ENCODE data around the gene HRCT1.

HRCT1 gene

DNA sequence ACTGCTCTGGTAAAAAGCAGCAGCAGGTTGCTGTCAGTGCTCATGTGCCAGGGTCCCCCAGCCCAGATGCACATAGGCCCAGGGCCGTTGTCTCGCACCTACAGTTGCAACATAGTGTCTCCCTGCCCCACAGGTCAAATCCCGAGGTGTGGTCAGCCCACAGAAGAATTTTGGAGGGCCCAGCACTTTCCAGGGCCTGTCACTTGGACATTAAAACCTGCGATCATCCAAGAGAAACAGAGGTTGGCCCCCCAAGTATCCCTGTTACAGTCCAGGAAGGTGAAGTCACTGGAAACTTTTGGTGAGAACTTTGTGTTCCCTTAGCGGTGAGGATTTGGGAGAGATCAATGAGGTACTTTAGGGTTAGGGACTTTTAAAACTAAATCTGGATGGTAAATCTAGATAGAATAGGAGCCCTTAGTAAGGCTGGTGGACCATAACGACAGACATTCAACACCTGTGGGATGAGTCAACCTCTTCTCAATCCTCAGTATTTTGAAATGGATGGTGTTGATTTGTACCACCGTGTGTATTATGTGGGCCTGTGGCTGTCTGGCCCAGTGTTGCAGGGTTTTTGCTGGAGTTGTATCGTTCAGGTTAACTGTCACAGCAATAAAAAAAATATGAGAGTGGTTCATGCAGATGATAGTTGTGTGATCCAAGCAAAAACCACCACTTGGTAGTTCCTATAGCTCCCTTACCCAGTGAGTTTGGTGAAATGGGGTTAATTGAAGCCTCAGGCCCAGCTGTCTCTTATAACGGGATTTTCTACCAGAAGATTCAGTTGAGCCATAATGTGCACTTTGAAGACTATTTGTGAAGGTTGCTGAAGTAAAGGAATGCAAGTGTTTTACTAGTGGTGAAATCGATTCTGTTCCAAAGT, 32.7 kb downstream of the HRCT1 start:
- H3K4me3 ChIP-seq (ENCODE audit: low read depth, low read length) = no peak overlapping the region
- no peak for DNase-seq (ENCODE audit: low read depth)
- in situ Hi-C loops (cut with HindIII; ENCODE audit: low sequenced_read_pairs) = no loop called here
- TF ChIP-seq, protein P1, sequence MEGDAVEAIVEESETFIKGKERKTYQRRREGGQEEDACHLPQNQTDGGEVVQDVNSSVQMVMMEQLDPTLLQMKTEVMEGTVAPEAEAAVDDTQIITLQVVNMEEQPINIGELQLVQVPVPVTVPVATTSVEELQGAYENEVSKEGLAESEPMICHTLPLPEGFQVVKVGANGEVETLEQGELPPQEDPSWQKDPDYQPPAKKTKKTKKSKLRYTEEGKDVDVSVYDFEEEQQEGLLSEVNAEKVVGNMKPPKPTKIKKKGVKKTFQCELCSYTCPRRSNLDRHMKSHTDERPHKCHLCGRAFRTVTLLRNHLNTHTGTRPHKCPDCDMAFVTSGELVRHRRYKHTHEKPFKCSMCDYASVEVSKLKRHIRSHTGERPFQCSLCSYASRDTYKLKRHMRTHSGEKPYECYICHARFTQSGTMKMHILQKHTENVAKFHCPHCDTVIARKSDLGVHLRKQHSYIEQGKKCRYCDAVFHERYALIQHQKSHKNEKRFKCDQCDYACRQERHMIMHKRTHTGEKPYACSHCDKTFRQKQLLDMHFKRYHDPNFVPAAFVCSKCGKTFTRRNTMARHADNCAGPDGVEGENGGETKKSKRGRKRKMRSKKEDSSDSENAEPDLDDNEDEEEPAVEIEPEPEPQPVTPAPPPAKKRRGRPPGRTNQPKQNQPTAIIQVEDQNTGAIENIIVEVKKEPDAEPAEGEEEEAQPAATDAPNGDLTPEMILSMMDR (IDR thresholded peaks at IDR 0.05; ENCODE audit: low read depth, low read length, missing control alignments) = no peak

DNA sequence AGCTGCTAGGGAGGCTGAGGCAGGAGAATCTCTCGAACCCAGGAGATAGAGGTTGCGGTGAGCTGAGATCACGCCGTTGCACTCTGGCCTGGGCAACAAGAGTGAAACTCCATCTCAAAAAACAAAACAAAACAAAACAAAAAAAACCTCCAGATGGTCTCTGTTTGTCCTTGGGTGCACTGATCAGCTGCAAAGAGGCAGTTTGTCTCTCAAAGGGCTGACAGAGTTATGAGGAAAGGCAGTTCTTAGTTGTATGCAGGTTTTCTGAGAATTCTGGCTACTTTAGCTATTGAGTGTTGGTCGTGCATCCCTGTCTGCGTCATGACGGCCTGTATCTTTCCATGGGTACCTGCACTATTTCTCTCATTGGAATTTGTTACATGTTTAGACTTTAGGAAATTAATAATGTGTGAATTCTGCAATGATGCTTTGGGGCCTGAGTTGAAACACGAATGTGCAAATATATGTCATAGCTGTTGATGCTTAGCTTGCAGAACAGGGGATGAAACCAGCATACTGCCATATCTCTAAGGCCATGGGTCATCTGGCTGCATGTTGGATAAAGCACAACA, 33.8 kb downstream of the HRCT1 start:
- H3K4me3 ChIP-seq (ENCODE audit: low read depth, low read length) = no peak overlapping the region
- TF ChIP-seq, protein P1 (IDR thresholded peaks at IDR 0.05; ENCODE audit: low read depth, low read length, missing control alignments) = no peak
- no peak for DNase-seq (ENCODE audit: low read depth)
- in situ Hi-C loops (cut with HindIII; ENCODE audit: low sequenced_read_pairs) = no loop called here

DNA sequence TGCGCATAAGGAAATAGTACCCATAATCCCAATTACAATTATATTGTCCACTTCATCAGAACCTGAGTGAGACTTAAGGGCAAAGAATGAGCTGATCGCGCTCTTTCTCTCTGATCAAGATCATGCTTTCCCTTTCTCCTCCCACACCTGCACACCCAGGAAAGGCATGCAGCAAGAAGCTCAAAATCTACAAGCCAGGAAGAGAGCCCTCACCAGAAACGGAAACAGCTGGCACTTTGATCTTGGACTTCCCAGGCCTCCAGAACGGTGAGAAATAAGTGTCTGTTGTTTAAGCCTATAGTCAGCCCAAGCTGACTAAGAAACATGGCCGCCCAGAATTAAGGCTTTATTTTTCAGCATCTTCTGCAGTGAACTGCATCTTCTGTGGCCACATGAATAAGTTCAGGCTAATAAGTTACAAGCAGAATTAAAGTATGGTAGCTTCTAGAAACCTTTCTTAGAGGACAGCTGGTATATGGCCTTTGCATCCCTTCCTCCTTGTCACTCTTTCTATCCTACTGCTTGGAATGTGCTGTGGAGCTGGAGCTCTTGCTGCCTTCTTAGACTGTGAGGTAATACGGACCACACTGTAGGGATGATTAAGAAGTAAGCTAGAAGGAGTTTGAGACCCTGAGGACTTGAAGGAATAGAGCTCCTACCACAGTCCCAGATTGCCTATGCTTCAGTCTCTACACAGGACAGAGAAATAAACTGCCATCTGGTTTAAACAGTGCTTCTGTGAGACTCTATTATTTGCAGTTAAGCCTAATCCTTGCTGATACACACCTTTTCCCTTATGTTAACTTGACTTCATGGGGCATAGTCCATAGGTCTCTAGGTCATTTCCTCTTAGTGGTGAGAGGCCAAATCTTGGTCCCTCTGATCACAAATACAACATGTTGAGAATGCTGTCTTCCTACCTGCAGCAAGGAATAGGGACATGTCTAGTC, 34.7 kb downstream of the HRCT1 start:
- DNase-seq (ENCODE audit: low read depth) = no peak
- TF ChIP-seq, protein P1 (IDR thresholded peaks at IDR 0.05; ENCODE audit: low read depth, low read length, missing control alignments) = no peak
- no peak overlapping the region for H3K4me3 ChIP-seq (ENCODE audit: low read depth, low read length)
- in situ Hi-C loops (cut with HindIII; ENCODE audit: low sequenced_read_pairs) = no loop called here

DNA sequence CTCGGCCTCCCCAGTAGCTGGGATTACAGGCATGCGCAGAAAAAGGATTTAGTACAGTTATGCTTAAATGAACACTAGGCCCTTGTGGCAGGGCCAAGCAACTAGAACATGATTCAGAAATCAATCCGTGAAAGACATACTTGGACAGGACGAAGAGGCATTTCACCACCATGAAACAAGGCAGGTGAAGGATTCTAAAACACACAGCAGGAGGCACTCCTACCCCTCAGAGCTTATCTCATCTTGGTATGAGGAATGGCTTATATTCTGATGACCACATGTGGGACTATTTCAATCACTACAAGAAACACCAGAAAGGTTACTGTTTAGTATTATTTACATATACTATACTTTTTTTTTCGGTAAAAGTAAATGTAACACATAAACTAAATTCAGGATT, 36.3 kb downstream of the HRCT1 start:
- no peak for DNase-seq (ENCODE audit: low read depth)
- in situ Hi-C loops (cut with HindIII; ENCODE audit: low sequenced_read_pairs) = no loop called here
- H3K4me3 ChIP-seq (ENCODE audit: low read depth, low read length) = no peak overlapping the region
- TF ChIP-seq, protein P1 (IDR thresholded peaks at IDR 0.05; ENCODE audit: low read depth, low read length, missing control alignments) = no peak

DNA sequence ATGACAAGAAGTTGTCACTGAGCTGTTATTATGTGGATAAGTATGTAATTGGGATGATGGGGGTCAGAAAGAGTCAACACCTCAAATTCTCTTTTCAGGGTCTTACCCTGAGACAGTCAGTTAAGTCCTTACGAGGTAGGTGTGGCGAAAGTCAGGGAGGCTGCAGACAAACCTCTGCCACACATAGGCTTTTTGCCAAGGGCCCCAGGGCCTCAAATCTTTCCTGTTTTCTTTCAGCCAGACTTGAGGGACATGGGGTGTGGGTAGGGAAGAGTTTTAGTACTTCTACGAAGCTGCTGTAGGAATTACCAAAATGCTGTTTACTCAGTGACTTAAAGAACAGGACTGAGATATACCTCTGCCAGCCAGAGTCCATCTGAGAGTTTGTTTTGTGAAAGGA, 38.2 kb downstream of the HRCT1 start:
- TF ChIP-seq, protein P1 (IDR thresholded peaks at IDR 0.05; ENCODE audit: low read depth, low read length, missing control alignments) = no peak
- no peak for DNase-seq (ENCODE audit: low read depth)
- in situ Hi-C loops (cut with HindIII; ENCODE audit: low sequenced_read_pairs) = no loop called here
- H3K4me3 ChIP-seq (ENCODE audit: low read depth, low read length) = no peak overlapping the region

DNA sequence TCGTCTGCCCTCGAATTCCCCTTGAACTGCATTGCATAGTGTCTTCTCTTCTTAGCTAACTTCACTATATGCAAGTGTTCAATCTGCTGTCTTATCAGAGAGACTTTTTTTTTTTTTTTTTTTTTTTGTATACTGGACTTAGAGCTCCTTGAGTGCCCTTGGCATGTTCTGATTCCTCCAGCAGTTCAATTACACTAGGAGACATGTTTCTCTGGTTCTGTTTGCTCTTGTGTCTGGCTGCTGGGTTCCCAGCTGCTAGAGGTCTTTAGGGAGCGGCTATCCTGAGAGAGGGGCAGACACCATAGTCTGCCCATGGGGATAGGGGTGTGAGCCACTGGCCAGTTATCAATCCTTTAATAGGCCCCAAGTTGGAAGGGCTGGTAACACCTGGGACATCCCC, 38.8 kb downstream of the HRCT1 start:
- TF ChIP-seq, protein P1 (IDR thresholded peaks at IDR 0.05; ENCODE audit: low read depth, low read length, missing control alignments) = no peak
- DNase-seq (ENCODE audit: low read depth) = no peak
- no peak overlapping the region for H3K4me3 ChIP-seq (ENCODE audit: low read depth, low read length)
- in situ Hi-C loops (cut with HindIII; ENCODE audit: low sequenced_read_pairs) = no loop called here

Data from astrocyte of the cerebellum (primary cell).